IgD-negative memory B cell (primary cell): ENCODE results near the gene GBP6. TPM values are rescaled to one million over a fixed set of nuclear protein-coding genes. Genes with fewer than 3 reads are reported as not detected.
"Not testable (repeated sequence)": the region's sequence is repeated elsewhere in the genome, so short reads cannot be mapped to it uniquely, and the experiment has no call there.

ENCODE experiments used
- H3K27ac Mint-ChIP-seq, 3 donors: one replicate each; pipeline ENCODE4 v1.8.0; 2020 to 2022; ENCODE audit warnings: mild to moderate bottlenecking in 3 of 3, mixed read lengths in 3 of 3, moderate library complexity in 1 of 3
- H3K27me3 Mint-ChIP-seq: one replicate; pipeline ENCODE4 v1.8.0; 2021; ENCODE audit warnings: mixed read lengths
- H3K36me3 Mint-ChIP-seq: one replicate; pipeline ENCODE4 v1.8.0; 2020; ENCODE audit warnings: mild to moderate bottlenecking, mixed read lengths
- H3K4me1 Mint-ChIP-seq, 3 donors: one replicate each; pipeline ENCODE4 v1.8.0; 2020 to 2022; ENCODE audit warnings: mixed read lengths in 3 of 3, mild to moderate bottlenecking in 1 of 3
- H3K4me3 Mint-ChIP-seq, 4 donors: one replicate each; pipeline ENCODE4 v1.8.0; 2020 to 2022; ENCODE audit warnings: mild to moderate bottlenecking in 4 of 4, mixed read lengths in 4 of 4, moderate library complexity in 3 of 4
- H3K9me3 Mint-ChIP-seq, 3 donors: one replicate each; pipeline ENCODE4 v1.8.0; 2020 to 2021; ENCODE audit warnings: mixed read lengths in 3 of 3, mild to moderate bottlenecking in 1 of 3
- polyA plus RNA-seq: library from polyadenylated mRNA; unstranded; fragments of 300-500 nt; fragmentation: Illumina TruSeq; gene quantifications from one replicate; pipeline ENCODE4 v1.2.3, GENCODE V29; 2021

The GBP6 gene
- polyA plus RNA-seq, 1 donor from 2014 or later, result not detected

- no peak overlapping the region for H3K4me3 Mint-ChIP-seq
- H3K27ac Mint-ChIP-seq, result no peak overlapping the region
- no peaks in the 10 kb centered on the region for H3K36me3 Mint-ChIP-seq
- peaks cover 2 to 5% (median 4%) of the 10 kb centered on the region in 3 donors for H3K4me1 Mint-ChIP-seq
- H3K27me3 Mint-ChIP-seq, result no peaks in the 10 kb centered on the region
- H3K9me3 Mint-ChIP-seq, result no peaks in the 10 kb centered on the region
These were observed 5.5 kb upstream of the GBP6 start for GRCh38 chr1:89358287-89358893.

DNA sequence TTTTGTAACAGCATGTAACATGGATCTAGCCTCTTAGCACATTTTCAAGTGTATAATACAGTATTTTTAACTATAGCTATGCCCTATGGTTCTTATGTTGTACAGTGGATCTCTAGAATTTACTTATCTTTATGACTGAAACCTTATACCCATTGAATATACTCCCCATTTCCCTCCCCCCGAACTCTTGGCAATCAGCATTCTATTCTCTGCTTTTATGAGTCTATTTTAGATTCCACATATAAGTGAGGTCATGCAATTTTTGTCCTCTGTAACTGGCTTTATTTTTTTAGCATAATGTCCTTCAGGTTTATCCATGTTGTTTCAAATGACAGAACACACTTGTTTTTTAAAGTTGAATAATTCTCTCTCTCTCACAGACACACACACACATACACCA, 3.1 kb upstream of the GBP6 start:
- Mint-ChIP-seq H3K36me3 (no peaks in the 10 kb centered on the region), H3K4me1 (peaks cover 2 to 5% (median 2%) of the 10 kb centered on the region in 3 donors), H3K27ac (no peak overlapping the region), H3K27me3 (no peaks in the 10 kb centered on the region), H3K4me3 (no peak overlapping the region), H3K9me3 (no peaks in the 10 kb centered on the region)

DNA sequence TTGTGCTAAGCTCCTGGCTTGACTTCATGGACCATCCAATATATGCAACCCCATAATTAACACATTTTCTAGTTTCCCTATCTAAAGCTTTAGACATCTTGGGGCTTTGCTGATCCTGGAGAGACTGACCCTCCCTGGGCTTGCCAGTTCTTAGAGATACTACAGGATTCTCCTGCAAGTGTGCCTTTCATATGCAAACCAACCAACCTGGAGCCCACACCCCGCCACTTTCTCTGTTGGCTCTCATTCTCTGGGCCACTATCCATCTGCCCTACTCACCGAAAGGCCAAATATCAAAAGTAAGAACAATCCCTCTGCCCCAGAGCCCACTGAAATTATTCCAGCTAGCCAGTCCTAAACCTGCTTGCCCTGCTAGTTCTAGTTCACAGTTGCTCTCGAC, 2.2 kb upstream of the GBP6 start:
- Mint-ChIP-seq H3K9me3 (no peaks in the 10 kb centered on the region), H3K4me1 (peaks cover 2 to 5% (median 2%) of the 10 kb centered on the region in 3 donors), H3K27me3 (no peaks in the 10 kb centered on the region), H3K27ac (no peak overlapping the region), H3K4me3 (no peak overlapping the region), H3K36me3 (no peaks in the 10 kb centered on the region)

GRCh38 chr1:89363196-89363595, 663 bp upstream of the GBP6 start:
- H3K36me3 Mint-ChIP-seq, result no peaks in the 10 kb centered on the region
- H3K4me1 Mint-ChIP-seq, result peaks cover 1 to 3% (median 1%) of the 10 kb centered on the region in 3 donors
- H3K27ac Mint-ChIP-seq, result no peak overlapping the region
- no peaks in the 10 kb centered on the region for H3K27me3 Mint-ChIP-seq
- no peak overlapping the region for H3K4me3 Mint-ChIP-seq
- H3K9me3 Mint-ChIP-seq, result no peaks in the 10 kb centered on the region

DNA sequence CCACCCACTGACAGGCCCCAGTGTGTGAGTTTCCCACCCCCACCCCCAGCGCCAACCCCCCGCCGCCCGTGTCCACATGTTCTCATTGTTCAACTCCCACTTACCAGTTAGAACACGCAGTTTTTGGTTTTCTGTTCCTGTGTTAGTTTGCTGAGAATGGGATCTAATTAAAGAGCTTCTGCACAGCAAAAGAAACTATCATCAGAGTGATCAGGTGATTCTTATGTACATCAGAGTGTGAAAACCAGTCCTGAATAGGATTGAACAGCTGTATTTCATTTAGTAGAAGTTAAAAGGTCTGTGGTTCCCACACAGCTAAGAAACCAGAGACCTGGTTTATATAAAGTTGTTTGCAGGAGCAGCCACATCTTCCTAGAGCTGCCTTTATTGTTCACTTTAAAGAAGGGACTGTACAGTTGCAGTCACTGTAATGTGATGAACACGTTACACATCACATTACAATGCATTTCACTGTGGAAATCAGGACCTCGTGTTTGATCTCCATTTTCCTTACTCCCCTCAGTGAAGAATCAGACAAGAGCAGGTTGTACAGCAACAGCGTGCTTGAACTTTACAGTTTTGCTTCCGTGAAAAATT, 1.2 kb downstream of the GBP6 start:
- Mint-ChIP-seq H3K27me3 (no peaks in the 10 kb centered on the region), H3K36me3 (no peaks in the 10 kb centered on the region), H3K9me3 (no peaks in the 10 kb centered on the region), H3K27ac (no peak overlapping the region), H3K4me1 (no peaks in the 10 kb centered on the region), H3K4me3 (no peak overlapping the region)

DNA sequence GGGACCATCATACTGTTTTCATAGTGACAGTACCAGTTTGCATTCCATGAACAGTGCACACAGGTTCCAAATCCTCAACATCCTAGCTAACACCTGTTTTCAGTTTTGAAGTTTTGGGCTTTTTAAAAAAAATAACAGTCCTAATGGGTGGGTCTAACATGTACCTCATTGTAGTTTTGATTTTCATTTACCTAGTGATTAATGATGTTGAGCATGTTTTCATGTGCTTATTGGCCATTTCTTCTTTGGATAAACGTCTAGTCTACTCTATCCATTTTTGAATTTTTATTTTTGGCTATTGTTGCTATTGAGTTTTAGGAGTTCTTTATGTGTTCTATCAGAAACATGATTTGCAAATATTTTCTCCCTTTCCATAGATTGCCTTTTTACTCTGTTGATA, 3.4 kb downstream of the GBP6 start:
- H3K4me3 Mint-ChIP-seq, result no peak overlapping the region
- H3K4me1 Mint-ChIP-seq, result no peaks in the 10 kb centered on the region
- H3K36me3 Mint-ChIP-seq, result no peaks in the 10 kb centered on the region
- H3K9me3 Mint-ChIP-seq, result no peaks in the 10 kb centered on the region
- H3K27ac Mint-ChIP-seq, result no peak overlapping the region
- no peaks in the 10 kb centered on the region for H3K27me3 Mint-ChIP-seq

GRCh38 chr1:89369331-89369730, 5.5 kb downstream of the GBP6 start:
- no peak overlapping the region for H3K27ac Mint-ChIP-seq
- peaks cover 0 to 2% (median 0%) of the 10 kb centered on the region in 3 donors for H3K9me3 Mint-ChIP-seq
- no peaks in the 10 kb centered on the region for H3K27me3 Mint-ChIP-seq
- peaks cover 0 to 2% (median 0%) of the 10 kb centered on the region in 3 donors for H3K4me1 Mint-ChIP-seq
- H3K36me3 Mint-ChIP-seq, result no peaks in the 10 kb centered on the region
- H3K4me3 Mint-ChIP-seq, result no peak overlapping the region

DNA sequence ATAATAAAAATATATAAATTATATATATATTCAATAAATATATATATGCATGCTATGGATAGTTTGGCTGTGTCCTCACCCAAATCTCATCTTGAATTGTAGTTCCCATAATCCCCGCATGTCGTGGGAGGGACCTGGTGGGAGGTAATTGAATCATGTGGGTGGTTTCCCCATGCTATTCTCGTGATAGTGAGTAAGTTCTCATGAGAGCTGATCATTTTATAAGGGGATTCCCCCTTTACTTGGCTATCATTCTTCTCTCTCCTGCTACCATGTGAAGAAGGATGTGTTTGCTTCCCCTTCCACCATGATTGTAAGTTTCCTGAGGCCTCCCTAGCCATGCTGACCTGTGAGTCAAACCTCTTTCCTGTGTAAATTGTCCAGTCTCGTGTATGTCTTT, 10.0 kb downstream of the GBP6 start:
- H3K4me1 Mint-ChIP-seq, H3K27me3 Mint-ChIP-seq, H3K27ac Mint-ChIP-seq, H3K4me3 Mint-ChIP-seq, H3K9me3 Mint-ChIP-seq, H3K36me3 Mint-ChIP-seq: not testable (repeated sequence)

DNA sequence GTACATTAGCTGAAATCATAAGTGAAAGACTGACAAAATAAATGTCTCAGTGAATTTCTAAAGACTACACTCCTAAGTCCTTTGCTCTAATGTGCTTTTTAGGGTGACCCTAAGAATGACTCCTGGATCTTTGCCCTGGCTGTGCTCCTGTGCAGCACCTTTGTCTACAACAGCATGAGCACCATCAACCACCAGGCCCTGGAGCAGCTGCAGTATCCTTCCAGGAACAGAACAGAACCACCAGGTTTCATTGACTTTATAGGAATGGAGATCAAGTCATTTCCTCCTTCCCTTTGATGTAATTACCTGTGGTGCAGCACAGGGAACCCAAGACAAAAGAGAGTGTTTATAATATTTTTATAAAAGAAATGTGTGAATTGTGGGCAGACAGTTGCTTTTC, 14.1 kb downstream of the GBP6 start:
- Mint-ChIP-seq H3K4me3 (no peak overlapping the region), H3K27me3 (peaks cover 5% of the 10 kb centered on the region), H3K36me3 (peaks cover 2% of the 10 kb centered on the region), H3K4me1 (peaks cover 0 to 2% (median 0%) of the 10 kb centered on the region in 3 donors), H3K27ac (no peak overlapping the region), H3K9me3 (peaks cover 2 to 3% (median 3%) of the 10 kb centered on the region in 3 donors)

GRCh38 chr1:89381618-89382017, 17.8 kb downstream of the GBP6 start:
- peaks cover 0 to 2% (median 0%) of the 10 kb centered on the region in 3 donors for H3K9me3 Mint-ChIP-seq
- no peaks in the 10 kb centered on the region for H3K4me1 Mint-ChIP-seq
- H3K4me3 Mint-ChIP-seq, result no peak overlapping the region
- peaks cover 1% of the 10 kb centered on the region for H3K27me3 Mint-ChIP-seq
- no peaks in the 10 kb centered on the region for H3K36me3 Mint-ChIP-seq
- peak overlapping the region in 1 of 3 donors; percentile 14 for H3K27ac Mint-ChIP-seq

GRCh38 chr1:89382479-89382878, 18.6 kb downstream of the GBP6 start:
- Mint-ChIP-seq H3K4me3 (no peak overlapping the region), H3K36me3 (no peaks in the 10 kb centered on the region), H3K4me1 (no peaks in the 10 kb centered on the region), H3K9me3 (peaks cover 0 to 2% (median 0%) of the 10 kb centered on the region in 3 donors), H3K27ac (no peak overlapping the region), H3K27me3 (peaks cover 1% of the 10 kb centered on the region)

- Mint-ChIP-seq H3K9me3 (peaks cover 0 to 2% (median 0%) of the 10 kb centered on the region in 3 donors), H3K27ac (no peak overlapping the region), H3K4me3 (no peak overlapping the region), H3K4me1 (no peaks in the 10 kb centered on the region), H3K27me3 (peaks cover 1% of the 10 kb centered on the region), H3K36me3 (no peaks in the 10 kb centered on the region)
These were observed 19.3 kb downstream of the GBP6 start for GRCh38 chr1:89383185-89383584.

GRCh38 chr1:89390707-89391106, 26.8 kb downstream of the GBP6 start:
- Mint-ChIP-seq H3K27me3 (no peaks in the 10 kb centered on the region), H3K4me3 (no peak overlapping the region), H3K27ac (no peak overlapping the region), H3K36me3 (no peaks in the 10 kb centered on the region), H3K9me3 (peaks cover 0 to 5% (median 4%) of the 10 kb centered on the region in 3 donors), H3K4me1 (no peaks in the 10 kb centered on the region)

DNA sequence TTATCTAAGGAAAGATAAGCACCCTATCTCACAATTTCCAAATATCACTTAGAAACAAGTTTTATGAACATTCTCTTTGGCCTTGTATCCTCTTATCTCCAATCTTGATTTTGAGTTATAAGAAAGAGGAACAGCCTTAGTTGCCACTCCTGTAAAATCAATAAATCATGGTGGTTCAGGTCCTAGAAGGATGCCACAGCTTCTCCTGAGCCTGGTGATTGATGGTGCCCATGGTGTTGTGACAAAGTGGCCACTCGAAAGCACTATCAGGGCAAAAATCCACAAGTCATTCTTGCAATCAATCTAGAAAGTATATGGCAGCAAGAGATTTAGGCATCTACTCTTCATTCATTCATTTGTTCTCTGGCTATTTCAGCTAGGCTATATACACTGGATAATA, 27.8 kb downstream of the GBP6 start:
- Mint-ChIP-seq H3K4me1 (no peaks in the 10 kb centered on the region), H3K27me3 (no peaks in the 10 kb centered on the region), H3K27ac (no peak overlapping the region), H3K9me3 (peaks cover under 1 to 4% (median 4%) of the 10 kb centered on the region in 3 donors), H3K4me3 (no peak overlapping the region), H3K36me3 (no peaks in the 10 kb centered on the region)

GRCh38 chr1:89394851-89395250, 31.0 kb downstream of the GBP6 start:
- peaks cover 2% of the 10 kb centered on the region for H3K36me3 Mint-ChIP-seq
- H3K4me3 Mint-ChIP-seq, result no peak overlapping the region
- no peak overlapping the region for H3K27ac Mint-ChIP-seq
- no peaks in the 10 kb centered on the region for H3K4me1 Mint-ChIP-seq
- no peaks in the 10 kb centered on the region for H3K27me3 Mint-ChIP-seq
- H3K9me3 Mint-ChIP-seq, result peaks cover 4 to 15% (median 6%) of the 10 kb centered on the region in 3 donors

DNA sequence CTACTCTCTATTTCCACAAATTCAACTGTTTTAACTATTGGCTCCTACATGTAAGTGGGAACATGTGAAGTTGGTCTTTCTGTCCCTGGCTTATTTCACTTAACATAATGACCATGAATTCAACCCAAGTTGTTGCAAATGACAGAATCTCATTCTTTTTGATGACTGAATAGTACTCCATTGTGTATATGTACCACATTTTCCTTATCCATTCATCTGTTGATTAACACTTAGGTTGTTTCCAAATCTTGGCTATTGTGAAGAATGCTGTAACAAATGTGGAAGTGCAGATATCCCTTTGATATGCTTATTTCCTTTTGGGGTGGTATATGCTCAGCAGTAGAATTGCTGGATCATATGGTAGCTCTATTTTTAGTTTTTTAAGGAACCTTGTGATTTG, 33.0 kb downstream of the GBP6 start:
- H3K4me3 Mint-ChIP-seq, result no peak overlapping the region
- peaks cover 4 to 18% (median 6%) of the 10 kb centered on the region in 3 donors for H3K9me3 Mint-ChIP-seq
- H3K27me3 Mint-ChIP-seq, result peaks cover 2% of the 10 kb centered on the region
- no peaks in the 10 kb centered on the region for H3K4me1 Mint-ChIP-seq
- no peak overlapping the region for H3K27ac Mint-ChIP-seq
- H3K36me3 Mint-ChIP-seq, result peaks cover 2% of the 10 kb centered on the region
